SK-N-SH treated with all-trans-retinoic acid at 6 μM for 48 hours (cell line): ENCODE data around the gene NUP205.

Experiments used
- ARNTL ChIP-seq: fragments of 450-650 bp; formaldehyde crosslinking; IDR thresholded peaks from 2 replicates; pipeline ENCODE4 v1.5.0; 2020; ENCODE audit warnings: low read depth, mild to moderate bottlenecking, moderate library complexity, borderline replicate concordance
- BACH2 ChIP-seq: fragments of 250-450 bp; sonication (Bioruptor Pico); IDR thresholded peaks from 2 replicates; pipeline ENCODE4 v1.9.0; 2021; ENCODE audit warnings: mild to moderate bottlenecking, borderline replicate concordance
- CSRNP3 ChIP-seq: fragments of 250-450 bp; sonication (Bioruptor Pico); IDR thresholded peaks from 2 replicates; pipeline ENCODE4 v1.5.1; 2021; ENCODE audit warnings: mild to moderate bottlenecking, moderate library complexity
- GLIS3 ChIP-seq: fragments of 250-450 bp; sonication (Bioruptor Pico); IDR thresholded peaks from 2 replicates; pipeline ENCODE4 v1.5.0; 2020; ENCODE audit warnings: mild to moderate bottlenecking, moderate library complexity
- OSR1 ChIP-seq: fragments of 250-450 bp; sonication (Bioruptor Pico); IDR thresholded peaks from 2 replicates; pipeline ENCODE4 v1.8.0; 2022; ENCODE audit warnings: moderate library complexity, mild to moderate bottlenecking, inconsistent platforms
- PATZ1 ChIP-seq: fragments of 250-450 bp; sonication (Bioruptor Pico); IDR thresholded peaks from 2 replicates; pipeline ENCODE4 v1.8.0; 2020; ENCODE audit warnings: mild to moderate bottlenecking, moderate library complexity, borderline replicate concordance
- PPARA ChIP-seq: fragments of 250-450 bp; sonication (Bioruptor Pico); IDR thresholded peaks from 2 replicates; pipeline ENCODE4 v1.5.0; 2020; ENCODE audit warnings: mild to moderate bottlenecking, borderline replicate concordance
- RARB ChIP-seq: fragments of 250-450 bp; sonication (Bioruptor Pico); IDR thresholded peaks from 2 replicates; pipeline ENCODE4 v1.8.0; 2021; ENCODE audit warnings: mild to moderate bottlenecking, moderate library complexity
- SNAI2 ChIP-seq: fragments of 250-450 bp; sonication (Bioruptor Pico); IDR thresholded peaks from 2 replicates; pipeline ENCODE4 v1.5.0; 2020; ENCODE audit warnings: mild to moderate bottlenecking, moderate library complexity
- TCF4 ChIP-seq: fragments of 250-450 bp; sonication (Bioruptor Pico); IDR thresholded peaks from 2 replicates; pipeline ENCODE4 v1.8.0; 2021; ENCODE audit warnings: mild to moderate bottlenecking, moderate library complexity, borderline replicate concordance
- TOX ChIP-seq: fragments of 250-450 bp; sonication (Bioruptor Pico); IDR thresholded peaks from 2 replicates; pipeline ENCODE4 v1.8.0; 2021; ENCODE audit warnings: mild to moderate bottlenecking, moderate library complexity, borderline replicate concordance
- ZFP30 ChIP-seq: fragments of 450-650 bp; formaldehyde crosslinking; IDR thresholded peaks from 2 replicates; pipeline ENCODE4 v1.5.0; 2022; ENCODE audit warnings: mild to moderate bottlenecking, moderate library complexity
- ZNF70 ChIP-seq: fragments of 450-650 bp; formaldehyde crosslinking; IDR thresholded peaks from 2 replicates; pipeline ENCODE4 v1.5.0; 2020; ENCODE audit warnings: mild to moderate bottlenecking, moderate library complexity
- ZNF8 ChIP-seq: fragments of 450-650 bp; formaldehyde crosslinking; IDR thresholded peaks from 2 replicates; pipeline ENCODE4 v1.5.0; 2020; ENCODE audit warnings: mild to moderate bottlenecking, moderate library complexity

- TF ChIP-seq GLIS3 (CRISPR knock-in tag): no peak
- TF ChIP-seq TCF4 (CRISPR knock-in tag): no peak
- no peak for TF ChIP-seq RARB
- no peak for TF ChIP-seq PATZ1 (CRISPR knock-in tag)
- TF ChIP-seq CSRNP3 (CRISPR knock-in tag): no peak
- TF ChIP-seq TOX (CRISPR knock-in tag): no peak
- no peak for TF ChIP-seq ARNTL (CRISPR knock-in tag)
- no peak for TF ChIP-seq ZFP30
- TF ChIP-seq ZNF8 (CRISPR knock-in tag): no peak
- no peak for TF ChIP-seq SNAI2 (CRISPR knock-in tag)
- TF ChIP-seq OSR1: no peak
- no peak for TF ChIP-seq PPARA (CRISPR knock-in tag)
- no peak for TF ChIP-seq ZNF70
- no peak for TF ChIP-seq BACH2 (CRISPR knock-in tag)
Observed at GRCh38 chr7:135681762-135682161, 124.0 kb downstream of the NUP205 start.
